ENCODE data around the gene PCID2.
"Not testable (repeated sequence)": the region's sequence is repeated elsewhere in the genome, so short reads cannot be mapped to it uniquely, and the experiment has no call there.

- TF ChIP-seq, protein P1, sequence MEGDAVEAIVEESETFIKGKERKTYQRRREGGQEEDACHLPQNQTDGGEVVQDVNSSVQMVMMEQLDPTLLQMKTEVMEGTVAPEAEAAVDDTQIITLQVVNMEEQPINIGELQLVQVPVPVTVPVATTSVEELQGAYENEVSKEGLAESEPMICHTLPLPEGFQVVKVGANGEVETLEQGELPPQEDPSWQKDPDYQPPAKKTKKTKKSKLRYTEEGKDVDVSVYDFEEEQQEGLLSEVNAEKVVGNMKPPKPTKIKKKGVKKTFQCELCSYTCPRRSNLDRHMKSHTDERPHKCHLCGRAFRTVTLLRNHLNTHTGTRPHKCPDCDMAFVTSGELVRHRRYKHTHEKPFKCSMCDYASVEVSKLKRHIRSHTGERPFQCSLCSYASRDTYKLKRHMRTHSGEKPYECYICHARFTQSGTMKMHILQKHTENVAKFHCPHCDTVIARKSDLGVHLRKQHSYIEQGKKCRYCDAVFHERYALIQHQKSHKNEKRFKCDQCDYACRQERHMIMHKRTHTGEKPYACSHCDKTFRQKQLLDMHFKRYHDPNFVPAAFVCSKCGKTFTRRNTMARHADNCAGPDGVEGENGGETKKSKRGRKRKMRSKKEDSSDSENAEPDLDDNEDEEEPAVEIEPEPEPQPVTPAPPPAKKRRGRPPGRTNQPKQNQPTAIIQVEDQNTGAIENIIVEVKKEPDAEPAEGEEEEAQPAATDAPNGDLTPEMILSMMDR (IDR thresholded peaks at IDR 0.05; ENCODE audit: low read depth, low read length, poor library complexity, severe bottlenecking), result not testable (repeated sequence)
- TF ChIP-seq EZH2phosphoT487 (IDR thresholded peaks at IDR 0.05; ENCODE audit: borderline replicate concordance, low read length), result not testable (repeated sequence)
Observed at GRCh38 chr13:113241623-113242022, 33.2 kb upstream of the PCID2 start.

Measured in DOHH2 (cell line).